Gastrocnemius medialis (tissue), 4 donors: ENCODE results near the gene TOMM22.

Source experiments
- POLR2A ChIP-seq, 2 donors: fragments of 450-650 bp; IDR thresholded peaks; one replicate each; pipeline ENCODE4 v1.6.1; 2017; ENCODE audit warnings: antibody characterized with exemption in 2 of 2, mild to moderate bottlenecking in 2 of 2, moderate library complexity in 2 of 2
- TF ChIP-seq, protein P1 (sequence below), 5 experiments: fragments of 450-650 bp in 3 of 5; fragments of 200-600 bp in 2 of 5; sonication (generic) in 2 of 5; IDR thresholded peaks in 4 of 5; conservative IDR thresholded peaks in 1 of 5; 1 replicate in 4 of 5; 2 replicates in 1 of 5; pipeline ENCODE4 v1.5.1; 2016 to 2019; ENCODE audit warnings: antibody characterized with exemption in 5 of 5, mild to moderate bottlenecking in 3 of 5, moderate library complexity in 3 of 5

GRCh38 chr22:38715852-38716251, 34.1 kb downstream of the TOMM22 start:
- TF ChIP-seq, protein P1, sequence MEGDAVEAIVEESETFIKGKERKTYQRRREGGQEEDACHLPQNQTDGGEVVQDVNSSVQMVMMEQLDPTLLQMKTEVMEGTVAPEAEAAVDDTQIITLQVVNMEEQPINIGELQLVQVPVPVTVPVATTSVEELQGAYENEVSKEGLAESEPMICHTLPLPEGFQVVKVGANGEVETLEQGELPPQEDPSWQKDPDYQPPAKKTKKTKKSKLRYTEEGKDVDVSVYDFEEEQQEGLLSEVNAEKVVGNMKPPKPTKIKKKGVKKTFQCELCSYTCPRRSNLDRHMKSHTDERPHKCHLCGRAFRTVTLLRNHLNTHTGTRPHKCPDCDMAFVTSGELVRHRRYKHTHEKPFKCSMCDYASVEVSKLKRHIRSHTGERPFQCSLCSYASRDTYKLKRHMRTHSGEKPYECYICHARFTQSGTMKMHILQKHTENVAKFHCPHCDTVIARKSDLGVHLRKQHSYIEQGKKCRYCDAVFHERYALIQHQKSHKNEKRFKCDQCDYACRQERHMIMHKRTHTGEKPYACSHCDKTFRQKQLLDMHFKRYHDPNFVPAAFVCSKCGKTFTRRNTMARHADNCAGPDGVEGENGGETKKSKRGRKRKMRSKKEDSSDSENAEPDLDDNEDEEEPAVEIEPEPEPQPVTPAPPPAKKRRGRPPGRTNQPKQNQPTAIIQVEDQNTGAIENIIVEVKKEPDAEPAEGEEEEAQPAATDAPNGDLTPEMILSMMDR (IDR thresholded peaks at IDR 0.05 in 4 of 5, conservative IDR thresholded peaks at IDR 0.05 in 1 of 5), result no peak
- TF ChIP-seq POLR2A (IDR thresholded peaks at IDR 0.05), result no peak
